Activated T-helper 1 cell treated with anti-CD3 and anti-CD28 coated beads, Interleukin-2, amount 50 U/mL, for 16 hours (primary cell): ENCODE measurements around the gene MBD4.
"Not testable (repeated sequence)": the region's sequence is repeated elsewhere in the genome, so short reads cannot be mapped to it uniquely, and the experiment has no call there.

Source experiments
- DNase-seq, 2 donors: peaks; one replicate each; pipeline ENCODE4 v3.0.0-alpha.2; 2020; ENCODE audit warnings: low read depth in 1 of 2, low spot score in 1 of 2

The MBD4 gene

GRCh38 chr3:129384594-129385323 is 55.0 kb downstream of the MBD4 start:
- DNase-seq = no peak

DNA sequence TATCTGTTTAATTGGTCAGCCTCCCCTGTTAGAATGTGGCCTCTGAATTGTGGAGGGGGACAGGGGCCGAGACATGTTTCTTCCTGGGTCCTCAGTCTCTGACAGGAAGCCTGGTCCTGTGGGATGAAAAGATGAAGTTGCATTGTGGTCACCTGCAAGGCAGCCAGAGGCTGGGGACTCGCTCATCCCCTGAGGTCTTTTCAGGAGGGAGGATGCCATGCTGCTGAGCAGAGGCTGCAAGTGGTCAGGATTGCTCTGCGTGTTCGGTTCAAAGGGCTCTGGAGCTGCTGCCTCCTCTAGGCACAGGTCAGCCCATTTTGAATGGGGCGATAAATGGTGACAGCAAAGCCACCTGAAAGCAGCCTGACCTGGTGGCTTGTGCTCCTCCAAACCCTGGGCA is 55.6 kb downstream of the MBD4 start:
- DNase-seq = not testable (repeated sequence)

DNA sequence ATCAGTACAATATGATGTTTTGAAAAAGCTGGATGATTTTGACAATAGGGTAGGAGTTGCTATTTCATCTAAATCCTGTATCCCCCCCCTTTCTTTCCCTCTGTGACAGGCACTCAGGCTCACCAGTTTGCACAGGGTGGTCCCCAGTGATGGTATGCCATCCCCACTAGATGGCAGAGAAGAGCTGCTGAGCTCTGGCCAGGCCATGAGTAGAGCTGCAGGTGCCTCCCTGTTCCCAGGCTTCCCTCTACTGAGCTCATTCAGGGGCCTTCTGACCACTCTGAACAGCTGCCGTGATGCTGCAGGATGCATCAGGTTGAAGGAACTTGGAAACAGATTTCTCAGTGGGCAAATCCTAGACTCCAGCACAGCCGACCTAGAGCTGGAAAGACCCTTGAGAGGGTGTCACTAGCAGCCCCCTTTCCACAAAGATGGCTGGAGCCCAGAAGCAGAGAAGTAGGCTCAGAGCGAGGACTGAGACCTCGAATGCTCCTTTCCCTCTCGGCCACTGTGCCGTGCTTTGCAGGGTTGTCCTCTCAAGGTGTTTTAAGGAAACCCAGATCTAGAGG is 56.4 kb downstream of the MBD4 start:
- DNase-seq = peak in 1 of 2 donors; percentile 14

- DNase-seq = no peak
Measured at GRCh38 chr3:129382366-129382765, 57.4 kb downstream of the MBD4 start.
